ENCODE data around the gene ABHD2.

ABHD2 gene

GRCh38 chr15:89138999-89139612 lies 50.9 kb downstream of the ABHD2 start:
- H3K4me1 ChIP-seq (ENCODE audit: control insufficient read depth, insufficient read depth, low read length) = peaks cover 17% of the 10 kb centered on the region
- peak; percentile 39; the same call in 1 of the 2 replicates for TF ChIP-seq ZNF600 (tag by site-specific recombination; IDR thresholded peaks at IDR 0.05)
- TF ChIP-seq ZFP69B (tag by site-specific recombination; IDR thresholded peaks at IDR 0.05) = peak; percentile 85
- TF ChIP-seq, protein P1, sequence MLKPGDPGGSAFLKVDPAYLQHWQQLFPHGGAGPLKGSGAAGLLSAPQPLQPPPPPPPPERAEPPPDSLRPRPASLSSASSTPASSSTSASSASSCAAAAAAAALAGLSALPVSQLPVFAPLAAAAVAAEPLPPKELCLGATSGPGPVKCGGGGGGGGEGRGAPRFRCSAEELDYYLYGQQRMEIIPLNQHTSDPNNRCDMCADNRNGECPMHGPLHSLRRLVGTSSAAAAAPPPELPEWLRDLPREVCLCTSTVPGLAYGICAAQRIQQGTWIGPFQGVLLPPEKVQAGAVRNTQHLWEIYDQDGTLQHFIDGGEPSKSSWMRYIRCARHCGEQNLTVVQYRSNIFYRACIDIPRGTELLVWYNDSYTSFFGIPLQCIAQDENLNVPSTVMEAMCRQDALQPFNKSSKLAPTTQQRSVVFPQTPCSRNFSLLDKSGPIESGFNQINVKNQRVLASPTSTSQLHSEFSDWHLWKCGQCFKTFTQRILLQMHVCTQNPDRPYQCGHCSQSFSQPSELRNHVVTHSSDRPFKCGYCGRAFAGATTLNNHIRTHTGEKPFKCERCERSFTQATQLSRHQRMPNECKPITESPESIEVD (tag by site-specific recombination; IDR thresholded peaks at IDR 0.05) = no peak
- TF ChIP-seq ZIC2 (tag by site-specific recombination; IDR thresholded peaks at IDR 0.05) = no peak
- TF ChIP-seq ZNF501 (tag by site-specific recombination; IDR thresholded peaks at IDR 0.05) = no peak
- TF ChIP-seq WT1 (tag by site-specific recombination; IDR thresholded peaks at IDR 0.05) = peak; percentile 75; the same call in 1 of the 2 replicates
- peak; percentile 31; the same call in 1 of the 2 replicates for TF ChIP-seq ZNF366 (tag by site-specific recombination; conservative IDR thresholded peaks at IDR 0.05)
- TF ChIP-seq, protein P2, sequence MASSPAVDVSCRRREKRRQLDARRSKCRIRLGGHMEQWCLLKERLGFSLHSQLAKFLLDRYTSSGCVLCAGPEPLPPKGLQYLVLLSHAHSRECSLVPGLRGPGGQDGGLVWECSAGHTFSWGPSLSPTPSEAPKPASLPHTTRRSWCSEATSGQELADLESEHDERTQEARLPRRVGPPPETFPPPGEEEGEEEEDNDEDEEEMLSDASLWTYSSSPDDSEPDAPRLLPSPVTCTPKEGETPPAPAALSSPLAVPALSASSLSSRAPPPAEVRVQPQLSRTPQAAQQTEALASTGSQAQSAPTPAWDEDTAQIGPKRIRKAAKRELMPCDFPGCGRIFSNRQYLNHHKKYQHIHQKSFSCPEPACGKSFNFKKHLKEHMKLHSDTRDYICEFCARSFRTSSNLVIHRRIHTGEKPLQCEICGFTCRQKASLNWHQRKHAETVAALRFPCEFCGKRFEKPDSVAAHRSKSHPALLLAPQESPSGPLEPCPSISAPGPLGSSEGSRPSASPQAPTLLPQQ (tag by site-specific recombination; IDR thresholded peaks at IDR 0.05) = peak; percentile 87
- TF ChIP-seq ZNF133 (tag by site-specific recombination; IDR thresholded peaks at IDR 0.05) = peak; percentile 34; the same call in 1 of the 2 replicates
- peak; percentile 36; the same call in 1 of the 2 replicates for TF ChIP-seq ZNF335 (tag by site-specific recombination; conservative IDR thresholded peaks at IDR 0.05)
- TF ChIP-seq, protein P3, sequence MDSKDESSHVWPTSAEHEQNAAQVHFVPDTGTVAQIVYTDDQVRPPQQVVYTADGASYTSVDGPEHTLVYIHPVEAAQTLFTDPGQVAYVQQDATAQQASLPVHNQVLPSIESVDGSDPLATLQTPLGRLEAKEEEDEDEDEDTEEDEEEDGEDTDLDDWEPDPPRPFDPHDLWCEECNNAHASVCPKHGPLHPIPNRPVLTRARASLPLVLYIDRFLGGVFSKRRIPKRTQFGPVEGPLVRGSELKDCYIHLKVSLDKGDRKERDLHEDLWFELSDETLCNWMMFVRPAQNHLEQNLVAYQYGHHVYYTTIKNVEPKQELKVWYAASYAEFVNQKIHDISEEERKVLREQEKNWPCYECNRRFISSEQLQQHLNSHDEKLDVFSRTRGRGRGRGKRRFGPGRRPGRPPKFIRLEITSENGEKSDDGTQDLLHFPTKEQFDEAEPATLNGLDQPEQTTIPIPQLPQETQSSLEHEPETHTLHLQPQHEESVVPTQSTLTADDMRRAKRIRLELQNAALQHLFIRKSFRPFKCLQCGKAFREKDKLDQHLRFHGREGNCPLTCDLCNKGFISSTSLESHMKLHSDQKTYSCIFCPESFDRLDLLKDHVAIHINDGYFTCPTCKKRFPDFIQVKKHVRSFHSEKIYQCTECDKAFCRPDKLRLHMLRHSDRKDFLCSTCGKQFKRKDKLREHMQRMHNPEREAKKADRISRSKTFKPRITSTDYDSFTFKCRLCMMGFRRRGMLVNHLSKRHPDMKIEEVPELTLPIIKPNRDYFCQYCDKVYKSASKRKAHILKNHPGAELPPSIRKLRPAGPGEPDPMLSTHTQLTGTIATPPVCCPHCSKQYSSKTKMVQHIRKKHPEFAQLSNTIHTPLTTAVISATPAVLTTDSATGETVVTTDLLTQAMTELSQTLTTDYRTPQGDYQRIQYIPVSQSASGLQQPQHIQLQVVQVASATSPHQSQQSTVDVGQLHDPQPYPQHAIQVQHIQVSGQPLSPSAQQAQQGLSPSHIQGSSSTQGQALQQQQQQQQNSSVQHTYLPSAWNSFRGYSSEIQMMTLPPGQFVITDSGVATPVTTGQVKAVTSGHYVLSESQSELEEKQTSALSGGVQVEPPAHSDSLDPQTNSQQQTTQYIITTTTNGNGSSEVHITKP (tag by site-specific recombination; IDR thresholded peaks at IDR 0.05) = peak; percentile 92
- TF ChIP-seq ZNF2 (tag by site-specific recombination; IDR thresholded peaks at IDR 0.05) = no peak
- ChIA-PET POLR2A (no interaction called here), CTCF (interaction anchor here (0.7 to 5.3 kb wide), 10 partner anchors 9 to 919 kb away, joined by 3 to 33 read pairs (median 5); no protein-coding TSS in a partner anchor)
- no peaks in the 10 kb centered on the region for H3K36me3 ChIP-seq (ENCODE audit: control insufficient read depth in 2 of 2, insufficient read depth in 1 of 2, low read length in 2 of 2)
- H3K27ac ChIP-seq (ENCODE audit: extremely low read depth, low read depth, low read length) = no peak overlapping the region; the same call in 1 of the 2 replicates
- no peak overlapping the region for H3K4me3 ChIP-seq (ENCODE audit: low read depth, low read length)
- no peaks in the 10 kb centered on the region for H3K9me3 ChIP-seq (ENCODE audit: control insufficient read depth, insufficient read depth, low read depth, low read length)

GRCh38 chr15:89139613-89140499 lies 51.6 kb downstream of the ABHD2 start:
- Histone ChIP-seq H3K4me3 (ENCODE audit: low read depth, low read length) (no peak overlapping the region), H3K27ac (ENCODE audit: extremely low read depth, low read depth, low read length) (peak overlapping the region; percentile 53; the same call in 1 of the 2 replicates), H3K36me3 (ENCODE audit: control insufficient read depth in 2 of 2, insufficient read depth in 1 of 2, low read length in 2 of 2) (no peaks in the 10 kb centered on the region), H3K9me3 (ENCODE audit: control insufficient read depth, insufficient read depth, low read depth, low read length) (no peaks in the 10 kb centered on the region), H3K4me1 (ENCODE audit: control insufficient read depth, insufficient read depth, low read length) (peaks cover 17% of the 10 kb centered on the region)
- CTCF ChIA-PET = interaction anchor here (0.5 to 5.3 kb wide), 14 partner anchors 10 to 918 kb away, joined by 3 to 33 read pairs (median 6); no protein-coding TSS in a partner anchor
- POLR2A ChIA-PET = interaction anchor here (1.2 kb wide), 1 partner anchor 52 kb away, joined by 4 read pairs; the partner anchor contains the start of gene ABHD2
- TF ChIP-seq ZNF571 (tag by site-specific recombination; IDR thresholded peaks at IDR 0.05) (no peak), ZSCAN23 (tag by site-specific recombination; IDR thresholded peaks at IDR 0.05) (no peak), ZNF23 (tag by site-specific recombination; IDR thresholded peaks at IDR 0.05; ENCODE audit: borderline replicate concordance) (no peak), OSR2 (tag by site-specific recombination; IDR thresholded peaks at IDR 0.05) (no peak), ZNF16 (tag by site-specific recombination; IDR thresholded peaks at IDR 0.05; ENCODE audit: low read depth) (no peak), ZSCAN16 (tag by site-specific recombination; IDR thresholded peaks at IDR 0.05) (no peak), ZNF404 (tag by site-specific recombination; IDR thresholded peaks at IDR 0.05) (no peak)
- TF ChIP-seq, protein P4, sequence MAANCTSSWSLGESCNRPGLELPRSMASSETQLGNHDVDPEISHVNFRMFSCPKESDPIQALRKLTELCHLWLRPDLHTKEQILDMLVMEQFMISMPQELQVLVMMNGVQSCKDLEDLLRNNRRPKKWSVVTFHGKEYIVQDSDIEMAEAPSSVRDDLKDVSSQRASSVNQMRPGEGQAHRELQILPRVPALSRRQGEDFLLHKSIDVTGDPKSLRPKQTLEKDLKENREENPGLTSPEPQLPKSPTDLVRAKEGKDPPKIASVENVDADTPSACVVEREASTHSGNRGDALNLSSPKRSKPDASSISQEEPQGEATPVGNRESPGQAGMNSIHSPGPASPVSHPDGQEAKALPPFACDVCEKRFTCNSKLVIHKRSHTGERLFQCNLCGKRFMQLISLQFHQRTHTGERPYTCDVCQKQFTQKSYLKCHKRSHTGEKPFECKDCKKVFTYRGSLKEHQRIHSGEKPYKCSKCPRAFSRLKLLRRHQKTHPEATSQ (tag by site-specific recombination; IDR thresholded peaks at IDR 0.05) = no peak
- TF ChIP-seq, protein P2 (tag by site-specific recombination; IDR thresholded peaks at IDR 0.05) = peak; percentile 48; the same call in 1 of the 2 replicates
- TF ChIP-seq, protein P5, sequence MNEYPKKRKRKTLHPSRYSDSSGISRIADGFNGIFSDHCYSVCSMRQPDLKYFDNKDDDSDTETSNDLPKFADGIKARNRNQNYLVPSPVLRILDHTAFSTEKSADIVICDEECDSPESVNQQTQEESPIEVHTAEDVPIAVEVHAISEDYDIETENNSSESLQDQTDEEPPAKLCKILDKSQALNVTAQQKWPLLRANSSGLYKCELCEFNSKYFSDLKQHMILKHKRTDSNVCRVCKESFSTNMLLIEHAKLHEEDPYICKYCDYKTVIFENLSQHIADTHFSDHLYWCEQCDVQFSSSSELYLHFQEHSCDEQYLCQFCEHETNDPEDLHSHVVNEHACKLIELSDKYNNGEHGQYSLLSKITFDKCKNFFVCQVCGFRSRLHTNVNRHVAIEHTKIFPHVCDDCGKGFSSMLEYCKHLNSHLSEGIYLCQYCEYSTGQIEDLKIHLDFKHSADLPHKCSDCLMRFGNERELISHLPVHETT (tag by site-specific recombination; IDR thresholded peaks at IDR 0.05) = no peak

Measured in HEK293 (cell line).